ENCODE data around the gene BPGM. TPM values are rescaled to one million over a fixed set of nuclear protein-coding genes. Genes with fewer than 3 reads are reported as not detected.

The BPGM gene
- total RNA-seq (2014; rRNA removed; shearing (Covaris generic)), result 16.8 and 25.4 TPM in 2 replicates

- DNase-seq (ENCODE audit: low spot score), result peak; percentile 100
Observed at GRCh38 chr7:134646425-134647305, at the start of gene BPGM. BPGM (plus strand) TSS chr7:134646853; CDS start chr7:134661508, 14,655 bp downstream.

GRCh38 chr7:134599371-134599770 is 47.3 kb upstream of the BPGM start:
- DNase-seq (ENCODE audit: low spot score), result no peak

DNA sequence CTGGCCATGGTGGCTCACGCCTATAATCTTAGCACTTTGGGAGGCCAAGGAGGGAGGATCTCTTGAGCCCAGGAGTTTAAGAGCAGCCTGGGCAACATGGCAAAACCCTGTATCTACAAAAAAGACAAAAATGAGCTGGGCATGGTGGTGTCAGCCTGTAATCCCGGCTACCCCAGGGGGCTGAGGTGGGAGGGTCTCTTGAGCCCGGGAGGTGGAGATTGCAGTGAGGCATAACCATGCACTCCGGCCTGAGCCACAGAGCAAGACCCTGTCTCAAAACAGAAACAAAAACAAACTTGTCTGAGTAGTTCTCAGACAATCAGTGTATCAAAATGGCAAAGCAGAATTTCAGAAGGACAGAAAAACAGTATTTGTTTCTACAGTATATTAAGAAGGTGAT is 45.2 kb upstream of the BPGM start:
- no peak for DNase-seq (ENCODE audit: low spot score)

GRCh38 chr7:134602881-134603451 is 43.7 kb upstream of the BPGM start:
- DNase-seq (ENCODE audit: low spot score), result peak; percentile 49

- DNase-seq (ENCODE audit: low spot score), result peak; percentile 56
Observed at GRCh38 chr7:134605978-134606923, 40.4 kb upstream of the BPGM start.

DNA sequence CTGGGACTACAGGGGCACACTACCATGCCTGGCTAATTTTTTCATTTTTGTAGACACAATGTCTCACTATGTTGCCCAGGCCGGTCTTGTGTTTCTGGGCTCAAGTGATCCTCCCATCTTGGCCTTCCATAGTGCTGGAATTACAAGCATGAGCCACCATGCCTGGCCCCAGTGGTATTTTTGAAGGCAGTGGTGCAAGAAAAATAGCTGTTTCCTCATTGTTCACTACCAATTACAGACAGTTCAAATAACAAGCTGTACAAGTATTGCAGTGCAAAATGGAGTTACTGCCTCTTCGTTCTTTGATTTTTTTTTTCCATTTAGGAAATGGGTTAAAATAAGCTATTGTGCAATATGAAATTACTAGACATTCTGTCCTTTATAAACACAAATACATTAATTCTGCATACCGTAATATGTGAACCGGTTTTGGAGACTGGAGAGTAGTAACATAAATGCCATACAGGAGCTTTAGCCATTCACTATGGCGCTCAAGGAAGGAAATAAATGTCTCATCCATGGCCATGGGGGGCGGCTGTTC is 35.0 kb upstream of the BPGM start:
- no peak for DNase-seq (ENCODE audit: low spot score)

DNA sequence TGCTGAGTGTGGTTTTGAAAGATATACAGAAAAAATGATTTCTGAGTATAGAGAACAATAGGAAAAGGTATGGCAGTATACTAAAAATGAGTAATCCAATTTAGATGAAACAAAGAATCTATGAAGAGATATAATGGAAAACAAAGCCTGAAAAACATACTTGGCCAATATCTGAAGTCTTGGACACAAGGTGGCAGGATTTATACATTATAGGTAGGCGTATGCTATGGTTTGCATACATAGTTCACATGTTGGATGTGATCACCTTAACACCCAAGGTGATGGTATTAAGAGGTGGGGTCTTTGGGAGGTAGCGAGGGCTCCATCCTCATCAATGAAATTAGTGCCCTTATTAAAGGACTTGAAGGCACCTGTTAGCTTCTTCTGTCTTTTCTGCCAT is 34.5 kb upstream of the BPGM start:
- no peak for DNase-seq (ENCODE audit: low spot score)

DNA sequence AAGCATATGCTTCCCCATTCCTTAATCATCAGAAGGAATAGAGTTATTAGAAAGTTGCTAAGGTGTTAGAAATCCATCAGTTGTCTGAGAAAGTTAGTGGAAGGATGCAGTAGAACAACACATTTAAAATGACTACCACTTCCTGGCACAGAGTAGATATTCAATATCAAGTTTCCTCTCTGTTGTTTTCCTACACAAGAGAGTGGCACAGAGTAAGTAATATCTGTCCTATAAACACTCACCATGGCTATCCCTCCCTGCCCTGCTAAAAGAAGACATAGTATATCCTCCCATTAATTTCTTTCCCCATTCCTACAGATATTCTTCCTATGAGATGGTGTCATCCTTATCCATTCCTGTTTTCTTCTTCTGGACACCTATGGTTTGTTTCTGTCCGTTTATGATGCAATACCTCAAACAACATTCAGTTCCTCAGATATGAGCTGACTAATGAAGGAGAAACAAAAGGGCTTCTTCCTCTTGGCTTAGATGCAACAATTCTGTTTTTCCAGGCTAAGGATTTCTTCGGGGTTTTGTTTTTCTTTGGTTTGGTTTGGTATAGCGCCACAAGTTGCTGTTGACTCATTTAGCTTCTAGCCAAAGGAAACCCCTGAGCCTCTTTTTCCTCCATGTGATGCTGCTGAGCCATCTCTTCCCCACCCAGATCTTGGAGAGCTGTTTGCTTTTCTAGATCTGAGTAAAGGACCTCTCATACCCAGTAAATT is 32.9 kb upstream of the BPGM start:
- DNase-seq (ENCODE audit: low spot score), result peak; percentile 62

GRCh38 chr7:134616611-134617010 is 30.0 kb upstream of the BPGM start:
- no peak for DNase-seq (ENCODE audit: low spot score)

- DNase-seq (ENCODE audit: low spot score), result no peak
Observed at GRCh38 chr7:134618756-134619530, 27.7 kb upstream of the BPGM start.

DNA sequence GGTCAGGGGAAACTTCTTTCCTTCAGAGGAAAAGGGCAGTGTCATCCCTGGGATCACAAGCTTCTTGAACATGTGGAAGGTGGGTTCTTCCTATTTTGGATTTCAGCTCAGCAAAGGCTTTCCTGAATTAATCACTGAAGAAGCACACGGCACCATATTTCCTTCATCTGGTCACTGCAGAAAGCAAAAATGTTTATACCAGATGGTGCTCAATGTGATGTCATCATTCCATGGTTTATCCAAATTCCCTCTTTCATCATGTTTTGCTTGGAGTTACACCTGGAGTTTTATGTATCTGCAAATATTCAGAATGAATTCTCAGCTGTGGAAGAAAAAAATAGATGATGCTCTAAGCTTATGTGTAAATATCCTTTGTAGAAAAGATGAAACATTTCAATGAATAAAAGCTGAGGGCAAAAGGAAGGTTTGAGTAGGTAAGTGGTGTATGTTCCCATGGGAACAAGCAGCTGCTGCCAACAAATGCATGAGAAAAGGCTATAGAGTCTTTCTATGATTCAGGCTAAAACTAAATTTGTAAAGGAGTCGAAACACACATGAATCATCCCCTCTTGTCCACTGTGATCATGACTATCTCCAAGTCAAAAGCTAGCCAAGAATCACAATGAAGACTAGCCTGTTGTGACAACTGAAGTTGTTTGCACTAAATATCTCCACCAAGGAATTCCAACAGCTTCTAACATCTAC is 26.9 kb upstream of the BPGM start:
- DNase-seq (ENCODE audit: low spot score), result no peak

GRCh38 chr7:134622303-134622995 is 24.2 kb upstream of the BPGM start:
- no peak for DNase-seq (ENCODE audit: low spot score)

- DNase-seq (ENCODE audit: low spot score), result no peak
Observed at GRCh38 chr7:134623193-134623592, 23.5 kb upstream of the BPGM start.

DNA sequence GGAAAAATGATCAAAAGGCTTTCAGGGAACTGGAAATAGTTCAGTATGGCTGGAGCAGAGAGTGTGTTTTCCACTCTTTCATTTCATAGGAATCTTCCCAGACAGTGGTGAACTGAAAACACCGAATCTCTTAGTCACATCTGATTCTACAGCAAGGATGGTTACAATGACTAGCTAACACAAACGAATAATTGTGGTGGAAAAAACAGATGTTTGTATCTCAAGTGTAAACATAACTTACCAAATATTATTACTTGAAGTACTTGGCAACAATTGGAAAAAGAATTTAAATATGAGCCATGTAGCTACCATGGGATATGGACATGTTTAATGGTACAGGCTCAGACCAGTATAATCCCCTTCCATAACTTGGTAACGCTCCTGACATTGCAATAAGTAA is 21.1 kb upstream of the BPGM start:
- DNase-seq (ENCODE audit: low spot score), result peak; percentile 43

- no peak for DNase-seq (ENCODE audit: low spot score)
Observed at GRCh38 chr7:134627109-134627774, 19.4 kb upstream of the BPGM start.

DNA sequence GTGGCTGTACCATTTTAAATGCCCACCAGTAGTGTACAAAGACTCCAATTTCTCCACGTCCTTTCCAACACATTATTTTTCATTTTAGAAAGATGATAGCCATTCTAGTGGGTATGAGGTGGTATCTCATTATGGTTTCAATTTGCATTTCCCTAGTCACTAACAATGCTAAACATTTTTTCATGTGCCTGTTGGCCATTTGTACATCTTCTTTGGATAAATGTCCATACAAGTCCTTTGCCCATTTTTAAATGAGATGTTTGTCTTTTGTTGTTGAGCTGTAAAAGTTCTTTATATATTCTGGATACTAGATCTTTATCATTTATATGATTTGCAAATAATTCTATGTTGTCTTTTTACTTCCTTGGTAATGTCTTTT is 18.9 kb upstream of the BPGM start:
- no peak for DNase-seq (ENCODE audit: low spot score)

- DNase-seq (ENCODE audit: low spot score), result no peak
Observed at GRCh38 chr7:134629445-134629844, 17.2 kb upstream of the BPGM start.

- no peak for DNase-seq (ENCODE audit: low spot score)
Observed at GRCh38 chr7:134630237-134630636, 16.4 kb upstream of the BPGM start.

GRCh38 chr7:134630893-134631292 is 15.8 kb upstream of the BPGM start:
- DNase-seq (ENCODE audit: low spot score), result no peak

Measured in H4 (cell line).